HEK293 (cell line): Measurements from ENCODE around the gene CABP1.
A peak's percentile ranks its signal among the peaks of the same experiment; 100 is the strongest.

Experiments used
- KLF7 ChIP-seq: fragments of 450-650 bp; formaldehyde crosslinking; IDR thresholded peaks from 2 replicates; pipeline ENCODE4 v1.5.1; 2016; ENCODE audit warnings: missing biosample characterization, missing genetic modification characterization, borderline replicate concordance
- PRDM2 ChIP-seq: fragments of 450-650 bp; formaldehyde crosslinking; IDR thresholded peaks from 2 replicates; pipeline ENCODE4 v1.5.1; 2016; ENCODE audit warnings: missing biosample characterization, missing genetic modification characterization, borderline replicate concordance
- SETDB1 ChIP-seq: IDR thresholded peaks from one replicate; pipeline ENCODE4 v1.6.1; 2017; ENCODE audit warnings: mild to moderate bottlenecking, low read length, moderate library complexity, mixed read lengths; ENCODE audit not compliant: insufficient read length
- SP3 ChIP-seq: fragments of 450-650 bp; formaldehyde crosslinking; IDR thresholded peaks from 2 replicates; pipeline ENCODE4 v1.5.1; 2016; ENCODE audit warnings: missing biosample characterization, missing genetic modification characterization
- ZFP69B ChIP-seq: fragments of 450-650 bp; formaldehyde crosslinking; IDR thresholded peaks from 2 replicates; pipeline ENCODE4 v1.5.1; 2016; ENCODE audit warnings: missing biosample characterization, missing genetic modification characterization
- ZNF146 ChIP-seq: fragments of 450-650 bp; formaldehyde crosslinking; IDR thresholded peaks from 2 replicates; pipeline ENCODE4 v1.5.1; 2016; ENCODE audit warnings: missing biosample characterization, missing genetic modification characterization
- ZNF157 ChIP-seq: fragments of 450-650 bp; formaldehyde crosslinking; IDR thresholded peaks from 2 replicates; pipeline ENCODE4 v1.5.1; 2016; ENCODE audit warnings: missing biosample characterization, missing genetic modification characterization
- ZNF202 ChIP-seq: fragments of 450-650 bp; formaldehyde crosslinking; IDR thresholded peaks from 2 replicates; pipeline ENCODE4 v1.5.1; 2016; ENCODE audit warnings: missing biosample characterization, missing genetic modification characterization, borderline replicate concordance
- ZNF223 ChIP-seq: fragments of 450-650 bp; formaldehyde crosslinking; IDR thresholded peaks from 2 replicates; pipeline ENCODE4 v1.5.1; 2016; ENCODE audit warnings: missing biosample characterization, missing genetic modification characterization
- ZNF23 ChIP-seq: fragments of 450-650 bp; formaldehyde crosslinking; IDR thresholded peaks from 2 replicates; pipeline ENCODE4 v1.5.1; 2016; ENCODE audit warnings: missing biosample characterization, missing genetic modification characterization, borderline replicate concordance
- ZNF416 ChIP-seq: fragments of 450-650 bp; formaldehyde crosslinking; IDR thresholded peaks from 2 replicates; pipeline ENCODE4 v1.5.1; 2016; ENCODE audit warnings: missing biosample characterization, missing genetic modification characterization
- ZNF426 ChIP-seq: fragments of 450-650 bp; formaldehyde crosslinking; IDR thresholded peaks from 2 replicates; pipeline ENCODE4 v1.5.1; 2017; ENCODE audit warnings: missing biosample characterization, missing genetic modification characterization, mild to moderate bottlenecking, inconsistent platforms, moderate library complexity
- ZNF510 ChIP-seq: fragments of 450-650 bp; formaldehyde crosslinking; IDR thresholded peaks from 2 replicates; pipeline ENCODE4 v1.5.1; 2018; ENCODE audit warnings: mild to moderate bottlenecking, missing genetic modification characterization, missing biosample characterization; ENCODE audit not compliant: insufficient replicate concordance
- ZNF521 ChIP-seq: fragments of 450-650 bp; formaldehyde crosslinking; IDR thresholded peaks from 2 replicates; pipeline ENCODE4 v1.5.1; 2017; ENCODE audit warnings: missing biosample characterization, mild to moderate bottlenecking, missing genetic modification characterization
- ZNF529 ChIP-seq: fragments of 450-650 bp; formaldehyde crosslinking; IDR thresholded peaks from 2 replicates; pipeline ENCODE4 v1.5.1; 2017; ENCODE audit warnings: missing genetic modification characterization, missing biosample characterization; ENCODE audit not compliant: insufficient replicate concordance
- ZNF530 ChIP-seq: fragments of 450-650 bp; formaldehyde crosslinking; IDR thresholded peaks from 2 replicates; pipeline ENCODE4 v1.5.1; 2016; ENCODE audit warnings: low read depth, missing biosample characterization, missing genetic modification characterization
- ZNF561 ChIP-seq: fragments of 450-650 bp; IDR thresholded peaks from 2 replicates; pipeline ENCODE4 v1.5.1; 2018; ENCODE audit warnings: missing biosample characterization, missing genetic modification characterization, borderline replicate concordance
- ZNF596 ChIP-seq: fragments of 450-650 bp; IDR thresholded peaks from 2 replicates; pipeline ENCODE4 v1.5.0; 2018; ENCODE audit warnings: missing biosample characterization, mild to moderate bottlenecking, missing genetic modification characterization, moderate library complexity
- ZNF660 ChIP-seq: fragments of 450-650 bp; IDR thresholded peaks from 2 replicates; pipeline ENCODE4 v1.5.1; 2018; ENCODE audit warnings: missing biosample characterization, mild to moderate bottlenecking, missing genetic modification characterization
- ZNF677 ChIP-seq: fragments of 450-650 bp; IDR thresholded peaks from 2 replicates; pipeline ENCODE4 v1.5.0; 2018; ENCODE audit warnings: missing biosample characterization, mild to moderate bottlenecking, missing genetic modification characterization, moderate library complexity
- ZNF830 ChIP-seq: fragments of 450-650 bp; IDR thresholded peaks from 2 replicates; pipeline ENCODE4 v1.5.0; 2018; ENCODE audit warnings: missing biosample characterization, missing genetic modification characterization, low read depth, mild to moderate bottlenecking, moderate library complexity
- ZSCAN30 ChIP-seq: fragments of 450-650 bp; IDR thresholded peaks from 2 replicates; pipeline ENCODE4 v1.5.1; 2018; ENCODE audit warnings: missing biosample characterization, mild to moderate bottlenecking, missing genetic modification characterization, moderate library complexity
- TF ChIP-seq, protein P1 (sequence below): fragments of 450-650 bp; formaldehyde crosslinking; conservative IDR thresholded peaks from 2 replicates; pipeline ENCODE4 v1.5.1; 2016; ENCODE audit warnings: low read depth, missing biosample characterization, missing genetic modification characterization
- TF ChIP-seq, protein P2 (sequence below): fragments of 450-650 bp; formaldehyde crosslinking; IDR thresholded peaks from 2 replicates; pipeline ENCODE4 v1.5.1; 2016; ENCODE audit warnings: missing biosample characterization, missing genetic modification characterization
- TF ChIP-seq, protein P3 (sequence below): fragments of 450-650 bp; formaldehyde crosslinking; IDR thresholded peaks from 2 replicates; pipeline ENCODE4 v1.5.1; 2016; ENCODE audit warnings: missing biosample characterization, missing genetic modification characterization, borderline replicate concordance

Gene CABP1

DNA sequence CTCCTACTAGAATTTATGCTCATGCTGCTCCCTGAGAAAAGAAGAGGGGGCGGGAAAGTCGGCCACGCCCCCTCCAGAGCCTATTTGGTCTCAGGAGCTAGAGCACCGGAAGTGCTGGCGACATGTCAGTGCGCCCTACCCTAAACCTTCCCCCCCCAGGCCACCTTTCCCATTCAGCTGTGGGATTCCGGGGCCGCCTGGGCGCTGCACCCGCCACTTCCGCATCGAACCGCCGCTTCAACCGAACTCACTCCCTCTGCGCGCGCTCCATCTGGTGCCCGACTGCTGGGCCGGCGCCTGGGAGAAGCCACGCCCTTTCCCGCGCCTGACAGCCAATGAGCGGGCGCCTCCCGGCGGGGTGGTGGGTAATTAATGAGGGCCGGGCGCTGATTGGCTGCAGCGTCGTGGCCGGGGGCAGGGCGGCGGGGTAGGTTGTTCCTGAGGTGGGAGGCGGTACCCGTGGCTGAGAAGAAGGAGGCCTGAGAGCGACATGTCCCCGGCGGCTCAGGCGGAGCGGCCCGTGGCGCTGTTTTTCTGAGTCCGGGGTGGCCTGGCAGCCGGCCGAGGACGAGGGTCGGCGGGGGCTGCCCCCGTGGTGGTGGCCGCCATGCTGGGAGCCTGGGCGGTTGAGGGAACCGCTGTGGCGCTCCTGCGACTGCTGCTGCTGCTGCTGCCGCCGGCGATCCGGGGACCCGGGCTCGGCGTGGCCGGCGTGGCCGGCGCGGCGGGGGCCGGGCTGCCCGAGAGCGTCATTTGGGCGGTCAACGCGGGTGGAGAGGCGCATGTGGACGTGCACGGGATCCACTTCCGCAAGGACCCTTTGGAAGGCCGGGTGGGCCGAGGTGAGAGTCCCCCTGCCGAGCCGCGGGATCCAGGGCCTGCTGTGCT, 46.5 kb downstream of the CABP1 start, which contains the start of gene MLEC (continued):
- TF ChIP-seq, protein P1, sequence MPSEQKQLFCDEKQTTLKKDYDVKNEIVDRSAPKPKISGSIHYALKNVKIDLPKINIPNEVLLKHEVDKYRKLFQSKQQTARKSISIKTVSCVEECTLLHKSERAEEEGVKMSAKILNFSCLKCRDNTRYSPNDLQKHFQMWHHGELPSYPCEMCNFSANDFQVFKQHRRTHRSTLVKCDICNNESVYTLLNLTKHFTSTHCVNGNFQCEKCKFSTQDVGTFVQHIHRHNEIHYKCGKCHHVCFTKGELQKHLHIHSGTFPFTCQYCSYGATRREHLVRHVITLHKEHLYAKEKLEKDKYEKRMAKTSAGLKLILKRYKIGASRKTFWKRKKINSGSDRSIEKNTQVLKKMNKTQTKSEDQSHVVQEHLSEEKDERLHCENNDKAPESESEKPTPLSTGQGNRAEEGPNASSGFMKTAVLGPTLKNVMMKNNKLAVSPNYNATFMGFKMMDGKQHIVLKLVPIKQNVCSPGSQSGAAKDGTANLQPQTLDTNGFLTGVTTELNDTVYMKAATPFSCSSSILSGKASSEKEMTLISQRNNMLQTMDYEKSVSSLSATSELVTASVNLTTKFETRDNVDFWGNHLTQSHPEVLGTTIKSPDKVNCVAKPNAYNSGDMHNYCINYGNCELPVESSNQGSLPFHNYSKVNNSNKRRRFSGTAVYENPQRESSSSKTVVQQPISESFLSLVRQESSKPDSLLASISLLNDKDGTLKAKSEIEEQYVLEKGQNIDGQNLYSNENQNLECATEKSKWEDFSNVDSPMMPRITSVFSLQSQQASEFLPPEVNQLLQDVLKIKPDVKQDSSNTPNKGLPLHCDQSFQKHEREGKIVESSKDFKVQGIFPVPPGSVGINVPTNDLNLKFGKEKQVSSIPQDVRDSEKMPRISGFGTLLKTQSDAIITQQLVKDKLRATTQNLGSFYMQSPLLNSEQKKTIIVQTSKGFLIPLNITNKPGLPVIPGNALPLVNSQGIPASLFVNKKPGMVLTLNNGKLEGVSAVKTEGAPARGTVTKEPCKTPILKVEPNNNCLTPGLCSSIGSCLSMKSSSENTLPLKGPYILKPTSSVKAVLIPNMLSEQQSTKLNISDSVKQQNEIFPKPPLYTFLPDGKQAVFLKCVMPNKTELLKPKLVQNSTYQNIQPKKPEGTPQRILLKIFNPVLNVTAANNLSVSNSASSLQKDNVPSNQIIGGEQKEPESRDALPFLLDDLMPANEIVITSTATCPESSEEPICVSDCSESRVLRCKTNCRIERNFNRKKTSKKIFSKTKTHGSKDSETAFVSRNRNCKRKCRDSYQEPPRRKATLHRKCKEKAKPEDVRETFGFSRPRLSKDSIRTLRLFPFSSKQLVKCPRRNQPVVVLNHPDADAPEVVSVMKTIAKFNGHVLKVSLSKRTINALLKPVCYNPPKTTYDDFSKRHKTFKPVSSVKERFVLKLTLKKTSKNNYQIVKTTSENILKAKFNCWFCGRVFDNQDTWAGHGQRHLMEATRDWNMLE (tag by site-specific recombination) = peak; percentile 74
- TF ChIP-seq ZNF677 = 0 out of 2 replicates have a peak, but pooled peaks have one; percentile 28
- TF ChIP-seq KLF7 (tag by site-specific recombination) = peak; percentile 86
- TF ChIP-seq ZNF202 (tag by site-specific recombination) = no peak
- no peak for TF ChIP-seq ZNF416 (tag by site-specific recombination)
- peak; percentile 66; the same call in 1 of the 2 replicates for TF ChIP-seq ZNF146 (tag by site-specific recombination)
- no peak for TF ChIP-seq PRDM2
- TF ChIP-seq ZSCAN30 (tag by site-specific recombination) = peak; percentile 97
- TF ChIP-seq ZNF521 (tag by site-specific recombination) = no peak
- TF ChIP-seq ZNF660 = peak; percentile 96
- no peak for TF ChIP-seq SETDB1
- TF ChIP-seq ZNF426 (tag by site-specific recombination) = no peak
- peak; percentile 93 for TF ChIP-seq ZNF561 (tag by site-specific recombination)
- TF ChIP-seq ZNF223 (tag by site-specific recombination) = no peak
- peak; percentile 90 for TF ChIP-seq SP3 (tag by site-specific recombination)
- TF ChIP-seq ZFP69B (tag by site-specific recombination) = peak; percentile 81
- TF ChIP-seq ZNF530 (tag by site-specific recombination) = no peak
- TF ChIP-seq, protein P2, sequence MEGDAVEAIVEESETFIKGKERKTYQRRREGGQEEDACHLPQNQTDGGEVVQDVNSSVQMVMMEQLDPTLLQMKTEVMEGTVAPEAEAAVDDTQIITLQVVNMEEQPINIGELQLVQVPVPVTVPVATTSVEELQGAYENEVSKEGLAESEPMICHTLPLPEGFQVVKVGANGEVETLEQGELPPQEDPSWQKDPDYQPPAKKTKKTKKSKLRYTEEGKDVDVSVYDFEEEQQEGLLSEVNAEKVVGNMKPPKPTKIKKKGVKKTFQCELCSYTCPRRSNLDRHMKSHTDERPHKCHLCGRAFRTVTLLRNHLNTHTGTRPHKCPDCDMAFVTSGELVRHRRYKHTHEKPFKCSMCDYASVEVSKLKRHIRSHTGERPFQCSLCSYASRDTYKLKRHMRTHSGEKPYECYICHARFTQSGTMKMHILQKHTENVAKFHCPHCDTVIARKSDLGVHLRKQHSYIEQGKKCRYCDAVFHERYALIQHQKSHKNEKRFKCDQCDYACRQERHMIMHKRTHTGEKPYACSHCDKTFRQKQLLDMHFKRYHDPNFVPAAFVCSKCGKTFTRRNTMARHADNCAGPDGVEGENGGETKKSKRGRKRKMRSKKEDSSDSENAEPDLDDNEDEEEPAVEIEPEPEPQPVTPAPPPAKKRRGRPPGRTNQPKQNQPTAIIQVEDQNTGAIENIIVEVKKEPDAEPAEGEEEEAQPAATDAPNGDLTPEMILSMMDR (tag by site-specific recombination) = peak; percentile 91
- no peak for TF ChIP-seq ZNF510 (tag by site-specific recombination)
- no peak for TF ChIP-seq ZNF157
- peak; percentile 55; the same call in 1 of the 2 replicates for TF ChIP-seq ZNF596 (tag by site-specific recombination)
- no peak for TF ChIP-seq ZNF830 (tag by site-specific recombination)
- TF ChIP-seq, protein P3, sequence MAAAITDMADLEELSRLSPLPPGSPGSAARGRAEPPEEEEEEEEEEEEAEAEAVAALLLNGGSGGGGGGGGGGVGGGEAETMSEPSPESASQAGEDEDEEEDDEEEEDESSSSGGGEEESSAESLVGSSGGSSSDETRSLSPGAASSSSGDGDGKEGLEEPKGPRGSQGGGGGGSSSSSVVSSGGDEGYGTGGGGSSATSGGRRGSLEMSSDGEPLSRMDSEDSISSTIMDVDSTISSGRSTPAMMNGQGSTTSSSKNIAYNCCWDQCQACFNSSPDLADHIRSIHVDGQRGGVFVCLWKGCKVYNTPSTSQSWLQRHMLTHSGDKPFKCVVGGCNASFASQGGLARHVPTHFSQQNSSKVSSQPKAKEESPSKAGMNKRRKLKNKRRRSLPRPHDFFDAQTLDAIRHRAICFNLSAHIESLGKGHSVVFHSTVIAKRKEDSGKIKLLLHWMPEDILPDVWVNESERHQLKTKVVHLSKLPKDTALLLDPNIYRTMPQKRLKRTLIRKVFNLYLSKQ = no peak
- no peak for TF ChIP-seq ZNF529 (tag by site-specific recombination)
- no peak for TF ChIP-seq ZNF23 (tag by site-specific recombination)
